Osteoblast (primary cell): Measurements from ENCODE around the gene SNX15. TPM values are rescaled to one million over a fixed set of nuclear protein-coding genes. Genes with fewer than 3 reads are reported as not detected.

ENCODE experiments used
- DNase-seq: peaks from one replicate; pipeline ENCODE4 v3.0.0; 2011; ENCODE audit warnings: low spot score, mixed read lengths; ENCODE audit not compliant: insufficient read length; ENCODE audit errors: missing footprints
- H2AFZ ChIP-seq: 2 replicates; pipeline ENCODE4 v1.6.0; 2011; ENCODE audit warnings: mild to moderate bottlenecking, low read length
- H3K27ac ChIP-seq: 2 replicates; pipeline ENCODE4 v1.5.1; 2011; ENCODE audit warnings: mild to moderate bottlenecking, low read depth, low read length, moderate library complexity
- H3K27me3 ChIP-seq: 2 replicates; pipeline ENCODE4 v1.6.0; 2012; ENCODE audit warnings: mild to moderate bottlenecking, control low read depth, inconsistent platforms, low read length, moderate library complexity; ENCODE audit not compliant: insufficient read depth
- H3K36me3 ChIP-seq: 2 replicates; pipeline ENCODE4 v1.5.1; 2011; ENCODE audit warnings: mild to moderate bottlenecking, low read length, control low read depth, moderate library complexity; ENCODE audit not compliant: insufficient read depth
- H3K4me1 ChIP-seq: 2 replicates; pipeline ENCODE4 v1.5.1; 2011; ENCODE audit warnings: mild to moderate bottlenecking, low read length, control low read depth, moderate library complexity; ENCODE audit not compliant: insufficient read depth
- H3K4me2 ChIP-seq: 2 replicates; pipeline ENCODE4 v1.6.0; 2011; ENCODE audit warnings: mild to moderate bottlenecking, low read length; ENCODE audit not compliant: insufficient read depth
- H3K4me3 ChIP-seq: fragments of 200-600 bp; sonication (generic); 3 replicates; pipeline ENCODE4 v1.5.1; 2012; ENCODE audit warnings: mild to moderate bottlenecking, low read length, inconsistent platforms; ENCODE audit not compliant: insufficient read depth
- H3K79me2 ChIP-seq: 2 replicates; pipeline ENCODE4 v1.6.0; 2012; ENCODE audit warnings: mild to moderate bottlenecking, low read length, control low read depth, inconsistent platforms; ENCODE audit not compliant: insufficient read depth
- H3K9me3 ChIP-seq: 2 replicates; pipeline ENCODE4 v1.5.1; 2011; ENCODE audit warnings: low read depth, low read length, control low read depth
- H4K20me1 ChIP-seq: 2 replicates; pipeline ENCODE4 v1.6.0; 2012; ENCODE audit warnings: mild to moderate bottlenecking, low read length, control low read depth; ENCODE audit not compliant: insufficient read depth
- total RNA-seq: library from RNA; depleted of rRNA; stranded (reverse); fragments of >200 nt; gene quantifications from 2 replicates; pipeline ENCODE4 v1.2.3, GENCODE V29; 2012
- TF ChIP-seq, protein P1 (sequence below): IDR thresholded peaks from 2 replicates; pipeline ENCODE4 v1.5.1; 2011; ENCODE audit warnings: mild to moderate bottlenecking, low read depth, low read length, moderate library complexity; ENCODE audit errors: extremely low read depth

SNX15 gene
- total RNA-seq, 1 donor: 12.3 TPM

DNA sequence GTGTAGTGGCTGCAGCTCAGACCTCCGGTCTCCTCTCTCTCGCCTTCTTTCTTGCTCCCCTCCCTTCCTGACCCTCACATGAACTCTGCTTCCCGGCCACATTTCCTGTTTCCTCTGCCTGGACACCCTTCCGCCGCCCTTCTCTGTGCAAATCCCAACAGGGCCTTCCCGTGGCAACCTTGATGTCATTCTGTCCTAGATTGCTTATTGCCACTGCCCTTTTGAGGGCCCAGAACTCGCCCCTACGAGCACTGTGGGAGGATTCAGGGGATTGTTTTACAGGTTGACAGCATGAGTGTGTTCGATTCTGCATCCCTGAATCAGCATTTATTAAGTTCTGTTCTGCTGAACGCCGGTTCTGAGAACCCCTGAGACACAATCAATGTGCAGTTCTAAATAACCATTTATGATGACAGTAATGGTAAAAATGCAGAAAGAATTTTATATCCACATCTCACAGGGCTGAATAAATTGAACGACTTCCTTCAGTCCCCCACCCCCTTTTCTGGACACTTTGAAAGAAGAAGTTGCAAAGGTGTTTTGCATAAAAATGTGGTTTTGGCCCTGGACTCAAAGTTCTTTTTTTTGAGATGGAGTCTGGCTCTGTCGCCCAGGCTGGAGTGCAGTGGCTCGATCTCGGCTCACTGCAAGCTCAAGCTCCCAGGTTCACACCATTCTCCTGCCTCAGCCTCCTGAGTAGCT is 36.9 kb upstream of the SNX15 start:
- no peak overlapping the region for H3K4me3 ChIP-seq
- H3K4me1 ChIP-seq: peaks cover 5% of the 10 kb centered on the region
- H3K4me2 ChIP-seq: peak overlapping the region; percentile 18
- H3K27me3 ChIP-seq: no peaks in the 10 kb centered on the region
- H2AFZ ChIP-seq: peak overlapping the region; percentile 89
- H4K20me1 ChIP-seq: no peaks in the 10 kb centered on the region
- no peaks in the 10 kb centered on the region for H3K9me3 ChIP-seq
- no peaks in the 10 kb centered on the region for H3K79me2 ChIP-seq
- TF ChIP-seq, protein P1, sequence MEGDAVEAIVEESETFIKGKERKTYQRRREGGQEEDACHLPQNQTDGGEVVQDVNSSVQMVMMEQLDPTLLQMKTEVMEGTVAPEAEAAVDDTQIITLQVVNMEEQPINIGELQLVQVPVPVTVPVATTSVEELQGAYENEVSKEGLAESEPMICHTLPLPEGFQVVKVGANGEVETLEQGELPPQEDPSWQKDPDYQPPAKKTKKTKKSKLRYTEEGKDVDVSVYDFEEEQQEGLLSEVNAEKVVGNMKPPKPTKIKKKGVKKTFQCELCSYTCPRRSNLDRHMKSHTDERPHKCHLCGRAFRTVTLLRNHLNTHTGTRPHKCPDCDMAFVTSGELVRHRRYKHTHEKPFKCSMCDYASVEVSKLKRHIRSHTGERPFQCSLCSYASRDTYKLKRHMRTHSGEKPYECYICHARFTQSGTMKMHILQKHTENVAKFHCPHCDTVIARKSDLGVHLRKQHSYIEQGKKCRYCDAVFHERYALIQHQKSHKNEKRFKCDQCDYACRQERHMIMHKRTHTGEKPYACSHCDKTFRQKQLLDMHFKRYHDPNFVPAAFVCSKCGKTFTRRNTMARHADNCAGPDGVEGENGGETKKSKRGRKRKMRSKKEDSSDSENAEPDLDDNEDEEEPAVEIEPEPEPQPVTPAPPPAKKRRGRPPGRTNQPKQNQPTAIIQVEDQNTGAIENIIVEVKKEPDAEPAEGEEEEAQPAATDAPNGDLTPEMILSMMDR: no peak
- no peaks in the 10 kb centered on the region for H3K36me3 ChIP-seq
- DNase-seq: no peak
- no peak overlapping the region for H3K27ac ChIP-seq

DNA sequence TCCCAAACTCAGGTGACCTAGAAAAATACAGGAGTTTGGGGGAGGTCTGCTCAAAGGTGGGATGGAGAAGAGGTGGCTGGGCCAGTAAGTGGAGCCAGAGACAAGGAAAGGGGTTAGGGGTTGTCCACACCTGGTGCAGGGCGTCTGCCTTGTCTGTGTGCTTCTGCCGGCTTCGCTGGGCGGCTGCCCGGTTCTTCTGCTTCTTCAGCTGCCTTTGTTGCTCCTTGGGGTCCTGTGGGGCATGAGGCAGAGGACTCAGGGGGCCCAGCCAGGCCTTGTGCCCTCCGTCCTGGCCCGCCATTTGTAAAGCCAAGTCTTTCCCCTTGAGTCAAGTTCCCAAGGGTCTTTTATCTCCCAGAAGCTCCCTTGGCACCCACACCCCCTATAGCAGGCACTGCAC is 32.9 kb upstream of the SNX15 start:
- no peaks in the 10 kb centered on the region for H3K27me3 ChIP-seq
- no peak overlapping the region for H2AFZ ChIP-seq
- H3K79me2 ChIP-seq: no peaks in the 10 kb centered on the region
- H3K27ac ChIP-seq: no peak overlapping the region
- no peak for DNase-seq
- H3K4me1 ChIP-seq: peaks cover 14% of the 10 kb centered on the region
- TF ChIP-seq, protein P1: no peak
- no peaks in the 10 kb centered on the region for H3K36me3 ChIP-seq
- no peak overlapping the region for H3K4me3 ChIP-seq
- H3K9me3 ChIP-seq: no peaks in the 10 kb centered on the region
- no peak overlapping the region for H3K4me2 ChIP-seq
- no peaks in the 10 kb centered on the region for H4K20me1 ChIP-seq

DNA sequence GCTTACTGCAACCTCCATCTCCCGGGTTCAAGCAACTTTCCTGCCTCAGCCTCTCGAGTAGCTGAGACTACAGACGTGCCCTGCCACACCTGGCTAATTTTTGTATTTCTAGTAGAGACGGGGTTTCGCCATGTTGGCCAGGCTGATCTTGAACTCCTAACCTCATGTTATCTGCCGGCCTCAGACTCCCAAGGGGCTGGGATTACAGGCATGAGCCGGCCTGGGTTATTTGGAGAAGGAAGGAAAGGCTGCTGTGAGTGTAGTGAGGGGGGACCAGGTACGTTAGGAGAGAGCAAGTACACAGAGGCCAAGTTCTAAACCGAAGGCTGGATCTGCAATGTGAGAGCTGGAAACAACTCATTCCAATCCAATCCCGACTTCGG is 30.9 kb upstream of the SNX15 start:
- no peak for DNase-seq
- no peaks in the 10 kb centered on the region for H3K9me3 ChIP-seq
- peak overlapping the region; percentile 8 for H3K27ac ChIP-seq
- H3K4me1 ChIP-seq: peaks cover 9% of the 10 kb centered on the region
- H3K4me3 ChIP-seq: peak overlapping the region; percentile 67
- no peaks in the 10 kb centered on the region for H4K20me1 ChIP-seq
- no peaks in the 10 kb centered on the region for H3K79me2 ChIP-seq
- no peaks in the 10 kb centered on the region for H3K27me3 ChIP-seq
- TF ChIP-seq, protein P1: no peak
- peak overlapping the region; percentile 74 for H2AFZ ChIP-seq
- H3K36me3 ChIP-seq: no peaks in the 10 kb centered on the region
- H3K4me2 ChIP-seq: peak overlapping the region; percentile 79

DNA sequence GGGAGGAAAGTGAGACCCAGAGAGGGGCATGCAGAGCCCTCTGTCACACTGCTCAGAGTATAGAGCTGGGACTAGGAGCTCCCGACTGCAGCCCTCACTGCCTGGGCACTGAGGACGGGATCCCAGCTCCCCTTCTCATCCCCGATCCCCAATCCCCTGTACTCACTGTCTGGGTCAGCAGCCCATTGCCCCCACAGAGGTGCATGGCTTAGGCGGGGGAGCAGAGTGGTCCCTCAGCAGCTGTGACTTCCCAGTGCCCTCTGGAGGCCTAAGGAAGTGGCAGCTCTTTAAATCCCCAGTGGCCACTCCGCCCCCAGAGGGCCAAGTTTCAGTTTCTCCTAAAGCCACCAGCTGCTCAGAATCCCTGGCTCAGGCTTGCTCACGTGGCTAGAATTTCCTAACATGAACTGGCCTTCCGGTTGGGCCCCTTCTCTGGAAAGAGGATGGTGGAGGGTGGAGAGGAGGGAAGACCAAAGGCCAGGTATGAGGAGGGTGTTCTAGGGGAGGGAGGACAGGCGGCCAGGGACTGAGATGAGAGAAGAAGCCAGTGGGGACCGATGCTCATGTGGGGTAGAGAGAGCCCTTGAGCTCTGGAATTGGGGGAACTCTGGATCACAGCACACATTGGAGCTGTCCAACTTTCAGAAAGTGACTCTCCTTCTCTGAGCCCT is 30.4 kb upstream of the SNX15 start, which contains the start of gene BATF2:
Gene BATF2, minus strand, starts transcription at position 262 of the 671 bp plus-strand sequence. Its CDS starts 57 bp downstream, at position 205.
- no peaks in the 10 kb centered on the region for H3K36me3 ChIP-seq
- peak within 1 kb of the TSS; percentile 8 for H3K27ac ChIP-seq
- no peaks in the 10 kb centered on the region for H4K20me1 ChIP-seq
- peak within 1 kb of the TSS; percentile 74 for H2AFZ ChIP-seq
- H3K9me3 ChIP-seq: no peaks in the 10 kb centered on the region
- no peaks in the 10 kb centered on the region for H3K27me3 ChIP-seq
- H3K4me2 ChIP-seq: peak within 1 kb of the TSS; percentile 79
- peak; percentile 90 for DNase-seq
- TF ChIP-seq, protein P1: peak; percentile 23
- H3K79me2 ChIP-seq: no peaks in the 10 kb centered on the region
- peaks cover 9% of the 10 kb centered on the region for H3K4me1 ChIP-seq
- peak within 1 kb of the TSS; percentile 67 for H3K4me3 ChIP-seq
